NCI-H1092 (cell line): ENCODE data around the gene TMED8.
"Not testable (repeated sequence)": the region's sequence is repeated elsewhere in the genome, so short reads cannot be mapped to it uniquely, and the experiment has no call there.

Experiments
- DNase-seq: peaks from one replicate; lab custom pipeline; 2025; lab: John Stamatoyannopoulos, UW

The TMED8 gene

DNA sequence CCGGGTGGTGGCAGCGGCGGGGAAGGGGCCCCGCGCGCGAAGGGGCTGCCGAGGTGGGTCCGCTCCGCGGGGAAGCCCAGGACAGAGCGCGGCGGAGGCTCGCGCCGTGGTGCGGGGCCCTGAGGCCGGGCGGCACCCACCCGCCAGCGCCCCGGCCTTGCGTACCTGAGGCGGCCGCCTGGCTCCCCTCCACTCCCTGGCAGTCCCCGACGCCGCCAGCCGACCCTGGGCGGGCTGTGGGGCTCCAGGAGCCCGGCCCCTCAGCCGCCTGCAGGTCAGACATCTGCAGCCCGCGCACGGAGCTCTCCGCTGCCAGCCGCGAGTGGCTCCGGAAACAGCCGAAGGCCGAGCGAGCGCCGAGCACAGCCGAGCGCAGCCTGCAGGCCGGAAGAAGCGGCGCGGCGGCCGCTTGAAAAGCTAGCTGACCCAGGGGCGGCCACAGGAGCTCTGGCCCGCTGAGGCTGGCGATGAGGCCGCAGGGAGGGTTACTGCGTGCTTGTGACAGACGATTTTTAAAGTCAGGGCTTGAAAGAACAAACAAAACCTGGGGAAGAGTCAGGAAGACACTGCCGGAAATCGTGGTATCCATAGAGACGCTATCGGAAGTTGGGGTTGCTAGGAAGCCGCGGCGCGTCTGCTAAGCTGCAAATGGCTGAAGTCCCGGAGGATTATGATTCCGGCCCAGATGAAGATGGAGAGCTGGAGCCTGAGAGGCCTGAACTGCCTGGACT, at the start of gene TMED8, which contains the start of gene SAMD15:
TSS of gene TMED8 (minus strand) at position 324 of the 731 bp plus-strand sequence. CDS start at position 283, 41 bp downstream.
TSS of gene SAMD15 (plus strand) at position 609 of the 731 bp plus-strand sequence. CDS start at position 649, 40 bp downstream.
- DNase-seq: peak; percentile 73

- DNase-seq: no peak
Measured at GRCh38 chr14:77426396-77426795, 49.5 kb upstream of the TMED8 start.

- no peak for DNase-seq
Measured at GRCh38 chr14:77424862-77425261, 48.0 kb upstream of the TMED8 start.

GRCh38 chr14:77423423-77423822, 46.5 kb upstream of the TMED8 start, which contains the start of gene NOXRED1:
Gene NOXRED1 (minus strand): TSS chr14:77423523. CDS start chr14:77422889, 634 bp downstream.
- no peak for DNase-seq

- DNase-seq: no peak
Measured at GRCh38 chr14:77421201-77421600, 44.3 kb upstream of the TMED8 start.

GRCh38 chr14:77416836-77417235, 39.9 kb upstream of the TMED8 start:
- no peak for DNase-seq

DNA sequence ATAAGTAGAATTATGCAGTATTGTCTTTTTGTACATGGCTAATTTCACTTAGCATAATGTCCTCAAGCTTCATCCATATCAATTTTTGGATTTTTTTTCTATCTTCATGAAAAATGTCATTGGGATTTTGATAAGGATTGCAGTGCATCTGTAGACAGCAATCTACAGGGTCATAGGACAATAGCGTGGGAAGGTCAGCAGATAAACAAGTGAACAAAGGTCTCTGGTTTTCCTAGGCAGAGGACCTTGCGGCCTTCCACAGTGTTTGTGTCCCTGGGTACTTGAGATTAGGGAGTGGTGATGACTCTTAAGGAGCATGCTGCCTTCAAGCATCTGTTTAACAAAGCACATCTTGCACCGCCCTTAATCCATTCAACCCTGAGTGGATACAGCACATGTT, 39.2 kb upstream of the TMED8 start:
- not testable (repeated sequence) for DNase-seq

- DNase-seq: not testable (repeated sequence)
Measured at GRCh38 chr14:77415403-77416030, 38.6 kb upstream of the TMED8 start.

DNA sequence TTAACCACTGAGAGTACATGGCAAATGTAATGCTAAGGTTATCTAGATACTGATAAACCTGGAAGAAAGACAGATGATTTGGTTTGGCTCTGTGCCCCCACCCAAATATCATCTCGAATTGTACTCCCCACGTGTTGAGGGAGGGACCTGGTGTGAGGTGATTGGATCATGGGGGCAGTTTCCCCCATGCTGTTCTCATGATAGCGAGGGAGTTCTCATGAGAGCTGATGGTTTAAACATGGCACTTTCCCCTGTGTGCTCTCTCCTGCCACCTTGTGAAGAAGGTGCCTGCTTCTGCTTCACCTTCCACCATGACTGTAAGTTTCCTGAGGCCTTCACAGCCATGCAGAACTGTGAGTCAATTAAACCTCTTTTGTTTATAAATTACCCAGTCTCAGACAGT, 32.2 kb upstream of the TMED8 start:
- peak; percentile 1 for DNase-seq

DNA sequence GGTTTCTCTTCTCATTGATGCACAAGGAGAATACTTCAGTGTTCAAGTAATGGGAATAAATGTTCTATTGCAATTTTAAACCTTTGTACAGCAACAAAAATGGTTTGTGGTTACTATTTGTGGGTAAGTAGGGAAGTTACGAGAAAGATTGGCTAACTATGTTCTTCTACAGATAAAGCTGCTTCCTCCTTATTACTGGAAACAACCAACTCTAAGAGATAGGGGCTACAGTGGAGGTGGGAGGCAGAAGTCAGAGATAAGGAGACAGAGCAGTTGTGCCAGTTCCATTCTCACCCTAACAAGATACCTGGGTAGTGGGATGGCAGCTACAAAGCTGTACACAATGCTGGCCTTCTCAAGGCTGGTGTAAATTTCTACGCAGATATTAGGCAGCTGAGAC, 30.3 kb upstream of the TMED8 start:
- DNase-seq: no peak

- no peak for DNase-seq
Measured at GRCh38 chr14:77406718-77407117, 29.8 kb upstream of the TMED8 start.

DNA sequence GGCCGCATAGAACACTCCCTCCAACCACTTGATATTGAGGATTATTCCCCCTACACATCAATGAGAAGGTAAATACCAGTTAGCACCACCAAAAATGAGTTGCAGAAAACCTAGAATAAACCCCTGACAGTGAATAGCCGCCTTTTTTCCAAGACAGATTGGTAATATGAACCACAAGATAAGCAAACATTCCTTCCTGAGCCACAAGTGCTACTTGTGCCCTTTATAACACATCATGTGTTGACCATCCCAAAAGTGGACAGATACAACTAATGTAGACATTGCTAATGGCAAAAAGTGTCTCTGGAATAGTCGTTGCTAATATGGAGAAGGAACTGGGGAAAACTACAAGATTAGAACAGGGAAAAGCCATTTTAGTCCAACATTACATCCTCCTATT, 29.2 kb upstream of the TMED8 start:
- no peak for DNase-seq

DNA sequence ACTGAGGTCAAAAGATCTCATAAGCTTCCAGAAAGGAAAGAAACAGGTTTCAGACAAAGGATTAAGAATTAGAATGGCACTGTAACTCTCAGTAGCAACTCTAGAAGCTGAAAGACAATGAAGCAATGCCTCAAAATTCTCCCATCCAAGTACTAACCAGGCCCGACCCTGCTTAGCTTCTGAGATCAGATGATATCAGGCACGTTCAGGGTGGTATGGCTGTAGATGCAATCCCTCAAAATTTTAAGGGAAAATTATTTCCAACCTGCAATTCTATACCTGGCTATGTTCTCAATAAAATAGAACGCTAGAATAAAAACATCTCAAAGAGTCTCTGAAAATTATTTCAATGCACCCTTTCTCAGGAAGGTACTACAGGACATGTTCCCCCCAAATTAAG, 26.9 kb upstream of the TMED8 start:
- no peak for DNase-seq

GRCh38 chr14:77400216-77400615, 23.3 kb upstream of the TMED8 start:
- DNase-seq: no peak

- no peak for DNase-seq
Measured at GRCh38 chr14:77390188-77390587, 13.3 kb upstream of the TMED8 start.

GRCh38 chr14:77378701-77379100, 1.8 kb upstream of the TMED8 start:
- DNase-seq: no peak

DNA sequence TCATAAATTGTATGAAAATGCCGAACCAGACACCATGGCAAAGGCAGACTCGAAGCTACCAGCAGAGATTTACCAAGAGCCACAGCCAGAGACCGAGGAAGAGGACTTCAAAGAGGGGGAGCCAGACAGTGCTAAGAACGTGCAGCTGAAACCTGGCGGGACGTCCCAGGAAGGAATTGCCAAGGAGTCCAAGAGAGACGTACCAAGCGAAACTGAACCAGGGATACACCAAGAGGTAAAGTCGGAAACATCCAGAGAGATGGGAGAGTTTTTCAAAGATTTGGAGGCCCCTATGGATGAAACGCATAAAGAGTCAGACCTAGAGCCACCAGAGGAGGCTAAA, 579 bp upstream of the TMED8 start:
- no peak for DNase-seq

DNA sequence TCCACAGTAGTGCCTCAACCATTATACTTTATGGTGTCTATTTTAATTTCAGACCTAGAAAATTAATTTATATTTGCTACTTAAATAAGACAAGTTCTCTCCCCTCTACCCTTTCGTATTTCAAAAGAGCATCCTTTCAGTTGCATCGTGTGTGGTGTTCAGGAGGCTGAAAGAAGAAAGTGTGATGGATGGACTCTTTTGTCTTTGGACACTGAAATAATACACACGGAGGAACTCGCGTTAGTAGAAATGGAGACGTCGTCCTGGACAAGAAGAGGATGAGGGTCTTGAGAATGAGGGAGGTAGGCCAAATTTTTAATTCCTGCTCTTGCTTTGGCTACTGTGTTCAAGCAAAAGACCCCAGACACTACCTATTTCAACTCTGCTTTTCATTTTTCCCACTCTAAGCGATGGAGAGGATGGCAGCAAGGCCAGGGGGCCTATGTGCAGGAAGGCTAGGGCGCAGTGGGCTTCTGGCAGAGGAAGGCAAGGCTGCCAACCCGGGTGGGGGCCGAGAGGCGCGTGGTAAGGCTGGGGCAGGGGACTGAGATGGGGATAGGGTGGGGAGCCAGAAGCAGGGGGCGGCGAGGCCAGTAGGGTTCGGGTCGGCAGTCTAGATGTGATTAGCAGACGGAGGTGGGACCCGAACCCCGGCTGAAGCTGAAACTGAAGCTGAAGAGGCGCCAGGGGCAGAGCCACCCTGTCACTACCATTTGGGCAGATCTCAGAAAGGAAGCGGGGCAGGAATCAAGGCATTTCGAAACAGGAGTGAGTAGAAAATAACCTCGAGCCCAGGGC, 722 bp downstream of the TMED8 start:
- DNase-seq: peak; percentile 20

DNA sequence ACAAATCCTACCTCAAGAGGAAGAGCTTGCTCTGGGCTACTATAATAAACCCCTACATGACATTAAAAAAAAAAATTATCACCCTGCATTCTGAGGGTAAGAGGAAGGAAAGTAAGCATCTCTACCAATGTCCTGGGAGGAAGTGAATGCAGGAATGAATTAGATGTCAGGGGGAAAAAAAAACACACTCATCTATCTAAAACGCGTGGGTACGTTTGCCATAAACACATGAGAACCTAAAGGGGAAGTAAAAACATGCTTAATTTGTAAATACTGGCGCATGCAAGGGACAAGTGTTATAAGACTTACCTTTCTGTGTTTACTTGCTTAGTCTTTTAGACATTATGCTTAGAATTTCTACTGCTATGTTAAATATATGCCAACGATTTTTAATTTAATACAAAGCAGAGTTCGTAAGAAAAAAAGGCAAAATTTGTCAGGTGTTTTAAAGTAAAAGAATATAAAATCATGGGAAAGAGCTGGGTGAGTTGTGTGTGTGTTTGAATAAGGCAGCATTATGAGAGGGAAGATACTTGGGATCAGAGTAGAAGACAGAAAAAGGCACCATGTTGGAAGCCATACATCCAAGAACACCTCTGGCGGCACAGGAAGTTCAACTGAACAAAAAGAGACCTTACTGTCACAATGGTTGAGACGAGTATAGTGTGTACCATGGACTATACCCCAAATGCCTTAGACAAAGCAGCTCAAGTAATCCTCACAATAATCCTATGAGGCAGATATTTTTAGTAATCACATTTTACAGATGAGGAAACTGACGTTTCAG, 1.5 kb downstream of the TMED8 start:
- no peak for DNase-seq

GRCh38 chr14:77372304-77372841, 4.5 kb downstream of the TMED8 start:
- DNase-seq: no peak

- DNase-seq: no peak
Measured at GRCh38 chr14:77369285-77369684, 7.6 kb downstream of the TMED8 start.

DNA sequence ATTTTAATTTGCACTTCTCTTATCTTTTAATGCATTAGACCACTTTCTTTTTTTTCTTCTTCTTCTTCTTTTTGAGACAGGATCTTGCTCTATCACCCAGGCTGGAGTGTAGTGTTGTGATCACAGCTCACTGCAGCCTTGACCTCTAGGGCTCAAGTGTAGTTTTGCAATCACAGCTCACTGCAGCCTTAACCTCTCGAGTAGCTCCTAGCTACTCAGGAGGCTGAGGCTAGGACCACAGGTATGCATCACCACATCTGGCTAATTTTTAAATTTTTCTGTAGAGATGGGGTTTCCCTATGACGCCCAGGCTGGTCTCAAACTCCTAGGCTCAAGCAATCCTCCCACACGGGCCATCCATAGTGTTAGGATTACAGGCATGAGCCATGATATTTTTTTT, 12.7 kb downstream of the TMED8 start:
- no peak for DNase-seq
